Esophagus mucosa (tissue), 1 donor: ENCODE measurements around the gene DLGAP5. TPM values are rescaled to one million over a fixed set of nuclear protein-coding genes. Genes with fewer than 3 reads are reported as not detected.
A peak's percentile ranks its signal among the peaks of the same experiment; 100 is the strongest.

Experiments used
- ATAC-seq: fragments of 200-7000 bp; cut with Tn5 transposase; one replicate; pipeline ENCODE4 v1.9.1; 2020
- total RNA-seq: library from RNA; stranded (reverse); gene quantifications from one replicate; pipeline ENCODE4 v1.2.4, GENCODE V29; 2023
- donor health status: DM: yes; HTN: yes; CAD: no.

DLGAP5 gene, protein sequence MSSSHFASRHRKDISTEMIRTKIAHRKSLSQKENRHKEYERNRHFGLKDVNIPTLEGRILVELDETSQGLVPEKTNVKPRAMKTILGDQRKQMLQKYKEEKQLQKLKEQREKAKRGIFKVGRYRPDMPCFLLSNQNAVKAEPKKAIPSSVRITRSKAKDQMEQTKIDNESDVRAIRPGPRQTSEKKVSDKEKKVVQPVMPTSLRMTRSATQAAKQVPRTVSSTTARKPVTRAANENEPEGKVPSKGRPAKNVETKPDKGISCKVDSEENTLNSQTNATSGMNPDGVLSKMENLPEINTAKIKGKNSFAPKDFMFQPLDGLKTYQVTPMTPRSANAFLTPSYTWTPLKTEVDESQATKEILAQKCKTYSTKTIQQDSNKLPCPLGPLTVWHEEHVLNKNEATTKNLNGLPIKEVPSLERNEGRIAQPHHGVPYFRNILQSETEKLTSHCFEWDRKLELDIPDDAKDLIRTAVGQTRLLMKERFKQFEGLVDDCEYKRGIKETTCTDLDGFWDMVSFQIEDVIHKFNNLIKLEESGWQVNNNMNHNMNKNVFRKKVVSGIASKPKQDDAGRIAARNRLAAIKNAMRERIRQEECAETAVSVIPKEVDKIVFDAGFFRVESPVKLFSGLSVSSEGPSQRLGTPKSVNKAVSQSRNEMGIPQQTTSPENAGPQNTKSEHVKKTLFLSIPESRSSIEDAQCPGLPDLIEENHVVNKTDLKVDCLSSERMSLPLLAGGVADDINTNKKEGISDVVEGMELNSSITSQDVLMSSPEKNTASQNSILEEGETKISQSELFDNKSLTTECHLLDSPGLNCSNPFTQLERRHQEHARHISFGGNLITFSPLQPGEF
- 17.9 TPM for total RNA-seq

DNA sequence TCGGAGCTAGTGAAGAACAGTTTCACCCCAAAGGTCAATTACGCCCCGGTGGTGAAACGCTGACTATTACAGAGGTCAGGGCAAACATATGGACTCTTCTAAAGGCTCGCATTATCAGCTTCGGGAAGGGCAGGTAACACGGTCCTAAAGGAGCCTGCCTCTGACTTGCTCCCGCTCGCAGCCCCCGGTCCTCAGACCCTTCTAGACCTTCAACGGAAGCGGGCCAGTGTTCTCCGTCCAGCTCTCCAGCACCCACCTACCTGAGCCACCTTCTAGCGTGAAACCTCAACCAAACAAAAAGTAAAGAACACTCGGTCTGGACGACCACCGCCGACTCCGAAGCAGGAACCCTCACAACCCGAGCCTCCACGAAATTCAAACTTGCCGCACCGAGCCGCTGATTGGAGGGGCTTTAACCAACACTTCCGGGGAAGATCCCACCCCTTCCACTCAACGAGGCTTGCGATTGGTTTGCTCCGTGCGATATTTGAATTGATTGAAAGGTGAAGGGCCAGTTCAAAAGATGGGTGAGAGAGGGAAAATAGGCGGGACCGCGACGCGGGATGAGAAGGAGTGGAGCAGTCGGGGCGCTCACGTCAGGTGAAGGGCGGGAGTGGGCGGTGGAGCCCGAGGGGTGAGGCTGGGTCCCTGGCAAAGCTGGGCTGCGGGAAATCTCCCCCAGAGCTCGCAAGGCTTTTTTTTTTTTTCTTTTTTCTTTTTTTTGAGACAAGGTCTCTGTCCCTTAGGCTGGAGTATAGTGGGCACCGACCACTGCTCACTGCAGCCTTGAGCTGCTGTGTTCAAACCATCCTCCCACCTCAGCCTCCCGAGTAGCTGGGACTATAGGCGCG lies at the start of gene DLGAP5:
TSS of gene DLGAP5 (minus strand) at position 383 of the 851 bp plus-strand sequence. CDS start 2,406 bp downstream, outside the sequence.
- peak; percentile 98 for ATAC-seq

DNA sequence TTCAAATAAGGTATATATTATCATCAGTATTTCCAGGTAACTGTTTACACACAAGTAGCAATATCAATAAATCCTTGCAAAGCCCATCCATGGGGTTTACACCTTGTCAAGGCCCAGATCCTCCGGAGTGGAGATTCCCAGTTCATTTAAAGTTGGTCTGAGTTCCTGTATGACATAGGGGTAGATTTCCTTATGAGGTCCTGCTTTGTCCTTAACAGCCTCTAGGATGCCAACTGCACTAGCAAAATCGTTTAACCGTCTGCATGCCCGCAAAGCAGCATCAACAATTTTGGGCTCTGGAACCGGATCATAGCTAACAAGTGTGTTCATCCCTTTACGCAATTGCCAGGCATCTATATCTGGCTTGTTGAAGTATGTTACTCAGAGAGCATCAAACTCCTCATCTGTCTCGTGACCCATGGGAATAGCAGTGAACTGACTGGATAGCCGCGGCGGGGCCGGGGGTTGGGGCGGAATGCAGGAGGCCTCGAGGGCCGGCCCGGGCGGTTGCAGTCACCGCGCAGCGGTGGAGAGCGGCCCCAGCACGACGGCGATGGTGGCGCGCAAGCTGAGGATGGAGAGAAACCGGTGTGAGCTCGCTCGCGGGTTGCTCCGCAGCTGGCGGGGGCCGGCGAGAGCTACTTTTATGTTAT lies 49.3 kb upstream of the DLGAP5 start:
- ATAC-seq: no peak

DNA sequence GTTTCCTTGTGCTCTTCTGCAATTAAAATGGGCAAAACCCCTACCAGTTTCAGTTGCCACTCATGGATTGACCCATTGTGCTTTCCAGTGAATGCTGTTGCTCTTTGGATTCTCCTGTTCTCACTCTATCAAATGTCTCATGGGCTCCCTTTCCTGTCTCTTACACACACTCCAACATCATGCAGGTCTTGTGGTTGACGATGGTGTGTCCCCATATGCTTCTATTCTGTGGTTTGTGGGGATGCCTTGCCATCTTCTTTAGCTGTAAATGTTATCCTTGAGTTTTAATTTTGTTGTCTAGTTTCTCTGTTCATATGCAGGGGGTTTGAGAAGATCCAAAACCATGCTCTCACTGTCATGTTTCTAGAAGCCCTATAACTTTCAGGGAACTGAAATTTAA lies 47.9 kb upstream of the DLGAP5 start:
- ATAC-seq: no peak

DNA sequence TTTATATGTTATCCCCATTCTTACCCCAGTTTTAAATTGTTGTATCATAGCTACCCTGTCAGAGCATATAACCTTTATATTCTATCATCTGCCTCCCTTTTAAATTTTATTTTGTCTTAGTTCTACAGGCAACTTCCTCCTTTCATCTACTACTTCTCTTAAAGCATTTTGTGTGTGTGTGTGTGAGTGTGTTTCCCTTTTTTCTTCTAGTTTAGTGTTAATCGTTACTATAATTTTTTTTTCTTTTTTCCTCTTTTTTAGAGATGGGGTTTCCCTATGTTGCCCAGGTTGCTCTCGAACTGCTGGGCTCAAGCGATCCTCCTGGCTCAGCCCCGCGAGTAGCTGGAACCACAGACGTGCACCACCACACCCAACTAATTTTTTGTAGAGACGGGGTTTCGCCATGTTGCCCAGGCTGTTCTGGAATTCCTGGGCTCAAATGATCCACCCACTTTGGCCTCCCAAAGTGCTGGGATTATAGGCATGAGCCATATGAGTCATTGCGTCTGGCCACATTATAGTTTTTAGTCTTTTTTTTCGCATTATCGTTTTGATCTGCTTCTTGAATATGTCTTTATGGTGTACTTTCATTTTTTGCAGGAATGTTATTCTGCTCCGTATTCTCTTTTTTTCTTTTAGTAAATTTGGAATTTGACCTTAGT lies 46.8 kb upstream of the DLGAP5 start:
- no peak for ATAC-seq

DNA sequence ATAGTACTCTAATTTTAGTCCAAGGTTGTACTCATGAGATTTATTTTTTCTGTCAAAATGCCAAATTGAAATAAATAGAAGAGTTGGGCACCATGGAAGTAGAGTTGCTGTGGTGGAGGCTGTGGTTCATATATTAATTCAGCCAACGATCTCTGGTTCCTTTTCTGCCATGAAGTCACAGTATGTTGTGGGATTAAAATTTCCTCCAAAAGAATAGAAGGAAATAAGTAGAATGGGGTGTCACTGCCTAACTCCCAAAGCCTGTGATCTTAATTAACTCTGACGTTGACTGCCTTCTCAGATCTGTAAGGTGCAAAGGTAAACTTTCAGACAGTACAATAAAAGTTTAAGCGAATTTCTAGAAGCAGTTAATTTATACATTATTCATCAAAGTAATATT lies 42.2 kb upstream of the DLGAP5 start:
- no peak for ATAC-seq

DNA sequence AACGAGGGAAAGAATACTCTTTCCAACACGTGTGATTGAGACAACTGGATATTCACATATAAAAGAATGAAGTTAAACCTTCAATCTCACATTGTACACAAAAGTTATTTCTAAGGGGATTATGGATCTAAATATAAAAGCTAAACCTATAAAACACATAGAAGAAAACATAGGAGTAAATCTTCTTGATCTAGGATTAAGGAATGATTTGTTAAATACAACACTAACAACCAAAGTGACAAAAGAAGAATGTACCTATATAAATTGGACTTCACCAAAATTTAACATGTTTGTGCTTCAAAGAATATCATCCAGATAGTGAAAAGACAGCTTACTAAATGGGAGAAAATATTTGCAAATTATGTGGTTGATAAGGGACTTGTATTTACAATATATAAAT lies 36.9 kb upstream of the DLGAP5 start:
- no peak for ATAC-seq

DNA sequence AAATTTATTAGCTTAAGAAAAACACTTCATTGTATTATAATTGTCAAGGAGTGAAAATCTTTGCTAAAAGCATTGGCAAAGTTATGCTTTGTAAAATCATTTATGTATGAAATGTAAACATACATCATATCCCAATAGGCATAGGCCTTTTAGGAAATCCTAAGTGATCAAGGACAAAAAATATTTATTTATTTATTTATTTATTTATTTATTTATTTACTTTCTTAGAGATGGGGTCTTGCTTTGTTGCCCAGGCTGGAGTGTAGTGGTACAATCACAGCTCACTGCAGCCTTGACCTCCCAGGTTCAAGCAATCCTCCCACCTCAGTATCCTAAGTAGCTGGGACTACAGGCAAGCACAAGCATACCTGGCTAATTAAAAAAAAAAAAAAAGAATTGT lies 32.0 kb upstream of the DLGAP5 start:
- ATAC-seq: no peak

DNA sequence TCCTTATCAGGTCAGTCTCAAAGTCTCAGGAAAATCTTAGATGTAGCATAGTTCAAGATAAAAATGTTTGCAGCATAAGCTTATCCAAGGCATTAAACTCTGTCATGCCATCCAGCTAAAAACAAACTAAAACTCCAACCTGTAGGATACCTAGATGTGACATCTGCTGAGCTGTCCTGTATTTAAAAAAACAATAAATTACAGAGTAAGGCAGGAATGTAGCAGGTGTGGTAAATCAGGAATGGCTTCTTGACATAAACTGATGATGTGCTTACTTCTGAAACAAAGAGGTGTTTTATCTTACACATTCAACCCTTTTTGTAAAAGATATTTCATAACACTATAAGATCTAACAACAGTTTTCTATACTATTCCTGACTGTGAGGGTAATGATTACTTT lies 30.6 kb upstream of the DLGAP5 start:
- ATAC-seq: peak; percentile 89

DNA sequence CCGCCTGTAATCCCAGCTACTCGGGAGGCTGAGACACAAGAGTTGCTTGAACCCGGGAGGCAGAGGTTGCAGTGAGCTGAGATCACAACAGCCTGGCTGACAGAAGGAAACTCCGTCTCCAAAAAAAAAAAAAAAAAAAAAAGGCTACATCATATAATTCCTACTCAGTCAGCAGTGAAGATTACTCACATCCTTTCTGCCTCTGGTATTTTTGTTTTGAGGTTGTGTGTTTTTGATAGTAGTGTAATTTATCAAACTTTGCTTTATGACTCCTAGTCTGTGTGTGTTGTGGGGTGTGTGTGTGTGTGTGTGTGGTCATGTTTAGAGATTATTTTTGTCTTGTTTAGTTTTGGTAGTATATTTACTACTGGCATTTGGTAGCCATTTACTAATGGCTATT lies 29.8 kb upstream of the DLGAP5 start:
- peak; percentile 30 for ATAC-seq

DNA sequence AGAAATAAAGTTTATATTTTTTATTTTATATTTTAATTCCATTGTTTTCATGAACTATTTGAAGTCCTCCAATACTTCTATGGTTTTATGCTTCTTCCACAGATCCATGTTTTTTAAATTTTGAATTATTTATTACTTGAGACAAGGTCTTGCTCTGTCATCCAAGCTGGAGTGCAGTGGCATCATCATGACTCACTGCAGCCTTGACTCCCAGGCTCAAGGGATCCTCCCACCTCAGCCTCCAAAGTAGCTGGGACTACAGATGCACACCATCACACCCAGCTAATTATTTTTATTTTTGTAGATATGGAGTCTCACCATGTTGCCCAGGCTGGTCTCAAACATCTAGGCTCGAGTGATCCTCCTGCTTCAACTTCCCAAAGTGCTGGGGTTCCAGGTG lies 28.8 kb upstream of the DLGAP5 start:
- no peak for ATAC-seq

DNA sequence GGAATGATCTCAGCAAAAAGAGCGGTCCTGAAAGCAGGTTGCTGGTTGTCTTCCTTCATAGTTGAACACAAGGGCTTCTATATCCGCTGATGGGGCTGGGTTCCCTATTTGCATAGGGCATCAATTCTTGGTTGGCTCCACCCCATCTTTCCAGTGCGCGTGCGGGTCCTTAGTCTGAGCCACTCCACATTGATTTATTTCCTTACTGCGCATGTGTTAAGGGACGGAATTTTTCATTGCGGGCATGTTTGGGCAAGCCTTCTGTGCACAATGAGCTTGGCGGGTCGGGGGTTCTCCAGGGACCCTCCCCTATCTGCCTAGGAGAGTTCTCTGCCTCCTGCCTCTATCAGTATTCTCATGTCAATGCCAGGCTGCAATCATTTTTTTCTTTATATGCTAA lies 21.2 kb upstream of the DLGAP5 start:
- ATAC-seq: peak; percentile 75

DNA sequence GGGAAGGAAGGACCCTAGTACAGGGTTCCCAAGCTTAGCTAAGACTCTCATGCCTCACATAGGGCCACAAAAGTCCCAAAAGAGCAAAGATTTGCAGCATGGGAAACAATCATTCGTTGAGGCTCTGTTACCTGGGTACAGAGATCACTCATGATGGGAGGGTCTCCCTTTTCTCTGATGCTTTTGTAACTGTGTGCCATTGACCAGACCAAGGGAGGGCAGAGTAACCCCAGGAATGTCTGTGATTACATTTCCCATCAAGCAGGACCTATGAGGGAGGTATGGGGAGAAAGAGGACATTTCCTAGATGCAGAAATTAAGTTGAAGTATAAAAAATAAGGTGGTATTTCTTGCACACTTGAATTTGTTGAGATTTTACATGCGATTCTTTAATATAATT lies 16.4 kb upstream of the DLGAP5 start:
- no peak for ATAC-seq

DNA sequence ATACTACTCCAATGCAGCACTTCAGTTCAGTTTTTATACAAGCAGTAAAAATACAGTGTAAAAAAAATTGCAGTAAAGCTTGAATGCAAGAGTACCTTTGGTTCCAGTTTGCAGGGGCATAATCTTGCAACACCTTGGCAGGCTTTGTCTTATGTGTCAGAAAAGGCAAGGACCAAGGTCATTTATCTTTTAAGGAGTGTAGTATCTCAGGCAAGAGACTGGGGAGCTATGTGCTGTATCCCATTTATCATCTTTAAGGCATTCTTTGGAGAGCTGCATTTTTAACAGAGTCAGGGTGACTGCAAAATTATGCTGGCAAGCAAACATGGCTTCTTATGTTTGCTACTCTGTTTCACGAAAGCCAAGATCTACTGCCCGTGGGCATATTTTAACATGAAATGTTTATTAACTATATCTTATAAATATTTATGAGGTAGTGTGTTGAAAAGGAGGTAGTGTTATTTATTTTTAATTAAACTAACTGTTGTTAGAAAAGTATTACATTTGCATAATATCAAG lies 14.8 kb upstream of the DLGAP5 start:
- no peak for ATAC-seq

DNA sequence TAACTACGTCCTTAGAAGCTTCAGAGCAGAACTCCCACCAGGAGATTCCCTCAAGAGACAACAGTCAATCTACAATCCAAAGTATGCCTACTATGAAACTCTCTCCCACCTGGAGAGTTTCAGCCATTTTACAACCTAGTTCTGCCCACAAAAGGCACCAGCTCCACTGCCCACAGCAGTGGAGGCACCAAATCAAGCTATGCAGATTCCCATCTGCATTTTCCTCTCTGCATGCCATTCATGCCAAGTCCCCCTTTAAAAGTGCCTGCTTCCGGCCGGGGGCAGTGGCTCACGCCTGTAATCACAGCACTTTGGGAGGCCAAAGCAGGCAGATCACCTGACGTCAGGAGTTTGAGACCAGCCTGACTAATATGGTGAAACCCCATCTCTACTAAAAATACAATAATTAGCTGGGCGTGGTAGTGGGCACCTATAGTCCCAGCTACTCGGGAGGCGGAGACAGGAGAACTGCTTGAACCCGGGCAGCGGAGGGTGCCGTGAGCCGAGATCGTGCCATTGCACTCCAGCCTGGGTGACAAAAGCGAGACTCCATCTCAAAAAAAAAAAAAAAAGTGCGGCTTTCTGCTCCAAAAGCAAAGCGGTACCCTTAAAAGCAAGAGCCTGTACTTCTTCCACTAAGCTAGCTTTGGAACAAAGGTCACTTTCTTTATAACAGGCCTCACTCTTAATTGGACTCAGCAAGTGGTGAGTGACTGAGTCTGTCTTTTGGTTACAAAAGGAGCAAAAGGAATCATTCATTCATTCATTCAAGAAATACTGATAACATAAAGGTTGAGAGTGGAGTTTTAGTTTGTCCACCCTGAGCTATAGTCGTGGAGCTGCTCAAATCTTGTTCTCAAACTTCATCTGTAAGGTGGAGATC lies 10.1 kb upstream of the DLGAP5 start:
- ATAC-seq: no peak

DNA sequence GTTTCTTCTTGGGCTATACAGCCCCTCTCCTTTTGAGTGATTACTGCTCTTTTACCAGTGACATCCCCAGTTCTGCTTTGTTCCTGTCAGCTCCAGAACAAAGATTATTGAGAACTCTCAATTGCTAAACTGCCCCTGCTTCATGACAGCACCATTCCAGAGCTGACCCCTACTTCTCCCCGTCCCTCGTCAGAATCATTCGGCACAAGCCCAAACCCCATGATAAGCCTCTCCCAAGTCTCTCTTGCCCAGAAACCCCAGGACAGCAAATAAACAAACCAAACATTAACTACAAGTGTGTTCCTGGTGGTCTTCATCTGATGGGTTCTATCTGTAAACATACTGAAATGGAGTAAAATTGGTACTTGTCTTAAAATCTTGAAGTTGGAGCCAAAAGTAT lies 9.3 kb upstream of the DLGAP5 start:
- ATAC-seq: no peak

DNA sequence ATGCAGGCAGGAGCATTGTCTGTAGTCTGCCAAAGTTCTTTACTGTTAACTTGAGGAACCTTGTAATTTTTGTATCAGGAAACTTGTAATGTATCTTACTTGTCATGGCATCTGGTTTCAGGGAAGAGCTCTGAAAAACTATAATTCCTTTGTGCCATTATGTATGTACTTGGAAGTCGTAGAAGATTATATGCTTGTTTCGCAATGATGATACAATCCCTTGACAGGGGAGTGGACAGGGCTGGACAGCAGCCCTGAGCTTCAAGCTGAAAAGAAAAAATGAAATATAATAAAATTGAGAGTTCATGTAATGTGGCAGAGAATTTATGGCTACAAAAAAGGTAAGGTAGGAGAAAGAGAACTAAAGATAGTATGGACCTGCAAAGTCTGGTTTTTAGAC lies 7.4 kb upstream of the DLGAP5 start:
- ATAC-seq: no peak

DNA sequence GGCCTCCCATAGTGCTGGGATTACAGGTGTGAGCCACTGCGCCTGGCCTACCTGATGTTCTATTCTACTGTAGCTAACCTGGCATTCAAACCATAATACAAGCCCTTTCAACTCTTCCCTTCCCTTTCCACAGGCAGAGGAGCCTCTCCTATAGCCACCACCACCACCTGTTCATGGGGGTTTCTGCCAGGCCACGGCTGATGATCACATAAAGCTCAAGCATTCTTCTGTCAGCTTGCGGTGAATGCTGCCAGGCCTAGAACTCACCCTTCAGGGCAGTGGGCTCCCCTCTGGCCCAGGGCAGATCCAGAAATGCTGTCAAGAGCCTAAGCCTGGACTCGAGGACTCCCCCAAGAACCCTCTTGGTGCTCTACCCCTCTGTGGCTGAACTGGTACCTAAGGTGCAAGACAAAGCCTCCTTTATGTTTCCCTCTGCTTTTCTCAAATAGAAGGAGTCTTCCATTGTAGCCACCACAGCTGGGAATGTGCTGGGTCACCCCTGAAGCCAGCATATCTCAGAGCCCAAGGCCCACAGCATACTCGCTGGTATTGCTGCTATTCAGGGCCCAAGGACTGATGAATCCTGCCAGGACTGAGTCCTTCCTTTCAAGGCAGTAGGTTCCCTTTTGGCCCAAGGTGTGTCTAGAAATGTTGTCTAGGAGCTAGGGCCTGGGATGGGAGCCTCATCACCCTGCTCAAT lies 3.4 kb upstream of the DLGAP5 start:
- ATAC-seq: no peak

DNA sequence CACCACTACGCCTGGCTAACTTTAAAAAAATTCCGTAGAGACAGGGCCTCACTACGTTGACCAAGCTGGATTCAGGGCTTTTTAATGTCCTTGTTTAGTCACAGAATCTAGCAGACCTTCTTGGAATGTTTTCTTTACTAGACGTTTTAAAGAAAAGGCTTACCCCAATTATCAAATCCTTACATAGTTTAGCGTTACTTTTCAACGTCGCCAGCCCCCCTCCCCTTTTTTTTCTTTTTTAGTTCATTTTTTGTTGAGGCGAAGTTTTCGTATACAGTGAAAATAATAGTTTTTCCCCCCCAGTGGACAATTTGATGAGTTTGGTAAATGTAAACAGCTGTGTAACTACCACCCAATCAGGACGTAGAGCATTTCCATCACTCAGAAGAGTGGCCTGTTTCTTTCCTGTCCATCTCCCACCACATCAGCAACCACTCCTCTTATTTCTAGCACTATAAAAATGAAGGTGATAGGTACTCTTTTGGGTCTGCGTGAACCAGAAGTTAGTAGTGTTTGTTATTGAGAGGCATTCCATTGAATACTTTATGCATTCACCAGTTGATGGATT lies 753 bp upstream of the DLGAP5 start:
- no peak for ATAC-seq

DNA sequence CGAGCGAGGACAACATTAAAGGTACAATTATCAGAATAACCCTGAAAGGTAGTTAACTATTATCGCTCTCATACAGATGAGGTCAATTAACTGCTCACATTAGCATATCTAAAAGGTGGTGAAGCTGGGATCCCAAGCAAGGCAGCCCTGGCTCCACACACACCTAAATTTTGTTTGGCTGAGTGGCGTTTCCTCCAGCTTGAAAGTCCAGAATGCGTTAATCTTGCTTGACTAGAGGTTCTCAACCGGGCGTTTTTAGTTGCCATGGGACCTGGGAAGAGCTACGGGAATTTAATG lies 531 bp downstream of the DLGAP5 start:
- ATAC-seq: peak; percentile 3
